Measurements from ENCODE around the gene DPEP3. TPM values are rescaled to one million over a fixed set of nuclear protein-coding genes. Genes with fewer than 3 reads are reported as not detected.

DPEP3 gene
- total RNA-seq, 1 donor from 2014 or later = not detected

- intact Hi-C loops (cut with DNase I) = no loop called here
- no peaks in the 10 kb centered on the region for H3K27me3 ChIP-seq
- no peak for DNase-seq (ENCODE audit: low spot score in 2 of 2)
- no peak overlapping the region for H3K4me3 ChIP-seq
- H3K27ac ChIP-seq = peak overlapping the region; percentile 41 to 69
- TF ChIP-seq, protein P1, sequence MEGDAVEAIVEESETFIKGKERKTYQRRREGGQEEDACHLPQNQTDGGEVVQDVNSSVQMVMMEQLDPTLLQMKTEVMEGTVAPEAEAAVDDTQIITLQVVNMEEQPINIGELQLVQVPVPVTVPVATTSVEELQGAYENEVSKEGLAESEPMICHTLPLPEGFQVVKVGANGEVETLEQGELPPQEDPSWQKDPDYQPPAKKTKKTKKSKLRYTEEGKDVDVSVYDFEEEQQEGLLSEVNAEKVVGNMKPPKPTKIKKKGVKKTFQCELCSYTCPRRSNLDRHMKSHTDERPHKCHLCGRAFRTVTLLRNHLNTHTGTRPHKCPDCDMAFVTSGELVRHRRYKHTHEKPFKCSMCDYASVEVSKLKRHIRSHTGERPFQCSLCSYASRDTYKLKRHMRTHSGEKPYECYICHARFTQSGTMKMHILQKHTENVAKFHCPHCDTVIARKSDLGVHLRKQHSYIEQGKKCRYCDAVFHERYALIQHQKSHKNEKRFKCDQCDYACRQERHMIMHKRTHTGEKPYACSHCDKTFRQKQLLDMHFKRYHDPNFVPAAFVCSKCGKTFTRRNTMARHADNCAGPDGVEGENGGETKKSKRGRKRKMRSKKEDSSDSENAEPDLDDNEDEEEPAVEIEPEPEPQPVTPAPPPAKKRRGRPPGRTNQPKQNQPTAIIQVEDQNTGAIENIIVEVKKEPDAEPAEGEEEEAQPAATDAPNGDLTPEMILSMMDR (IDR thresholded peaks at IDR 0.05) = no peak
- no peaks in the 10 kb centered on the region for H3K9me3 ChIP-seq
- peaks cover 27 to 30% of the 10 kb centered on the region in 2 donors for H3K36me3 ChIP-seq
- peaks cover 10% of the 10 kb centered on the region in 2 donors for H3K4me1 ChIP-seq
These were observed 53.0 kb downstream of the DPEP3 start for GRCh38 chr16:67927131-67927941.

DNA sequence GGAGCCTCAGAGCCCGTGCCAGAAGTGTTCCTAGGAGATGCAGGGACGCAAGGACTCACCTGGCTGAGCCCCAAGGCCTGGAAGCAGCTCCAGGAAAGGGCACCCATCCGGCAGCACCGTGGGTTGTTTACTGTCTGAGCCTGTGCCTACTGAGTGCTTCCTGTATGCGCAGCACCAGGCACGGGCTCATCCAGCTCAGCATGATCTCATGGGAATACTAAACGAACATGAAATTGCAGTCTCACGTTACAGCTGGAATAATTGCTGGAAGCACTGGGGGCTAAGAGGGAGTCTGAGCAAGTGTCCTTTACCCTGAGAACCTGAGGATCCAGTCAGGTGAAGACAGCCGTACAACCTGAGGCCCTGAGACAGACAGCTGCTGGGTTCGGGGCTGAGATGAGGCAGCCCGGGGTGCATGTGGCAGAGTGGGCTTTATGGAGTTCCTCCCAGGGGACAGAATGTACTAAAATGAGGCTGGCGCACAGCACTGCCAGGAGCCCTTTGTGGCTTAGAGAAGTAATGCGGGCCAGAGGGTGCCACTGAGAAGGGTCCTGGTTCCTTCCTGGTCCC is 54.0 kb downstream of the DPEP3 start:
- Histone ChIP-seq H3K27me3 (no peaks in the 10 kb centered on the region), H3K4me3 (peak overlapping the region in 1 of 2 donors; percentile 41), H3K9me3 (no peaks in the 10 kb centered on the region), H3K36me3 (peaks cover 27 to 30% of the 10 kb centered on the region in 2 donors), H3K4me1 (peaks cover 10% of the 10 kb centered on the region in 2 donors), H3K27ac (peak overlapping the region; percentile 41 to 69)
- peak in 1 of 2 donors; percentile 76 for DNase-seq (ENCODE audit: low spot score in 2 of 2)
- intact Hi-C loops (cut with DNase I) = no loop called here
- TF ChIP-seq, protein P1 (IDR thresholded peaks at IDR 0.05) = peak in 1 of 3 experiments; percentile 19

Other genes with a start within 250 kb of the DPEP3 start
- gene RANBP10, start 173.9 kb downstream of the DPEP3 start, total RNA-seq = 50.0 TPM
- 5.4 TPM for gene TSNAXIP1, start 173.6 kb downstream of the DPEP3 start, total RNA-seq
- gene THAP11, start 138.2 kb downstream of the DPEP3 start, total RNA-seq = 85.4 TPM
- 156 TPM for gene NUTF2, start 133.6 kb downstream of the DPEP3 start, total RNA-seq
- 220 TPM for gene CENPT, start 132.8 kb downstream of the DPEP3 start, total RNA-seq
- gene EDC4, start 107.4 kb downstream of the DPEP3 start, total RNA-seq = 125 TPM
- gene NRN1L, start 95.6 kb downstream of the DPEP3 start, total RNA-seq = not detected
- 41.0 TPM for gene PSKH1, start 87.2 kb downstream of the DPEP3 start, total RNA-seq
- 0.43 TPM for gene CTRL, start 48.6 kb downstream of the DPEP3 start, total RNA-seq
- gene PSMB10, start 43.6 kb downstream of the DPEP3 start, total RNA-seq = 13.9 TPM
- 6.6 TPM for gene LCAT, start 36.4 kb downstream of the DPEP3 start, total RNA-seq
- 83.2 TPM for gene SLC12A4, start 11.9 kb downstream of the DPEP3 start, total RNA-seq
- 1.1 TPM for gene DPEP2, start 19.0 kb upstream of the DPEP3 start, total RNA-seq
- not detected for gene DPEP2NB, start 35.4 kb upstream of the DPEP3 start, total RNA-seq
- 3.0 TPM for gene DDX28, start 42.7 kb upstream of the DPEP3 start, total RNA-seq
- gene DUS2, start 42.8 kb upstream of the DPEP3 start, total RNA-seq = 7.6 TPM
- 36.4 TPM for gene NFATC3, start 104.9 kb upstream of the DPEP3 start, total RNA-seq